ENCODE data around the gene DMD. TPM values are rescaled to one million over a fixed set of nuclear protein-coding genes. Genes with fewer than 3 reads are reported as not detected.
A peak's percentile ranks its signal among the peaks of the same experiment; 100 is the strongest.

Gene DMD
- total RNA-seq, 1 experiment from 2014 or later: 19.3 TPM

DNA sequence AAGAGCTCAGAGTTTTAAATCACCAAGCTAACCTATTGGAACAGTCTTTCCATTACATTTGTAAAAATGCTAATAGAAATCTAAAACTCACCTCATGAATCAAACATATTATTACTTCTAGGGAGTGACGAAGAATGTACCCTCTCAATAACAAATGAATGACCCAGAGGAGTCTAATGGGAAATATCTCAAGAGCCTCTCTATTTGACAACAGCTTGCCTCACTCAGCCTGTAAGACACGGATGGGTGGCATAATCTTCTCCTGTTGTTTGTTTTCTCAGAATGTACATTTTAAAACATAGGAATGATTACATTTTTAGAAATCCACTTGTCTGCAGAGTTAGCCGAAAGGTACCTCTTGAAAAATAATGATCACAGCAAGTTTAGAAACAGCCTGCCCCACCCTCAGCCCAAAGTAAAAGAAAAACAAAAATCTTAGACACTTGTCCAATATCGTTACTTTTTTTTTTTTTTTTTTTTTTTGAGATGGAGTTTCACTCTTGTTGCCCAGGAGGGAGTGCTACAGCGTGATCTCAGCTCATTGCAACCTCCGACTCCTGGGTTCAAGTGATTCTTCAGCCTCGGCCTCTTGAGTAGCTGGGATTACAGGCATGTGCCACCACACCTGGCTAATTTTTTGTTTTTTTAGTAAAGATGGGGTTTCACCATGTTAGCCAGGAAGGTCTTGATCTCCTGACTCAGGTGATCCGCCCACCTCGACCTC lies 1955.9 kb downstream of the DMD start:
- CTCF ChIA-PET: interaction anchor here (0.6 to 1.6 kb wide), 2 partner anchors 167 to 411 kb away, joined by 3 read pairs; no protein-coding TSS in a partner anchor
- peaks cover 19% of the 10 kb centered on the region for H3K36me3 Mint-ChIP-seq (ENCODE audit: insufficient read depth, unreplicated experiment)
- POLR2A ChIA-PET: no interaction called here
- H3K9me3 Mint-ChIP-seq (ENCODE audit: unreplicated experiment): no peaks in the 10 kb centered on the region
- H3K4me1 Mint-ChIP-seq (ENCODE audit: insufficient read depth, unreplicated experiment): peaks cover 5% of the 10 kb centered on the region
- TF ChIP-seq, protein P1, sequence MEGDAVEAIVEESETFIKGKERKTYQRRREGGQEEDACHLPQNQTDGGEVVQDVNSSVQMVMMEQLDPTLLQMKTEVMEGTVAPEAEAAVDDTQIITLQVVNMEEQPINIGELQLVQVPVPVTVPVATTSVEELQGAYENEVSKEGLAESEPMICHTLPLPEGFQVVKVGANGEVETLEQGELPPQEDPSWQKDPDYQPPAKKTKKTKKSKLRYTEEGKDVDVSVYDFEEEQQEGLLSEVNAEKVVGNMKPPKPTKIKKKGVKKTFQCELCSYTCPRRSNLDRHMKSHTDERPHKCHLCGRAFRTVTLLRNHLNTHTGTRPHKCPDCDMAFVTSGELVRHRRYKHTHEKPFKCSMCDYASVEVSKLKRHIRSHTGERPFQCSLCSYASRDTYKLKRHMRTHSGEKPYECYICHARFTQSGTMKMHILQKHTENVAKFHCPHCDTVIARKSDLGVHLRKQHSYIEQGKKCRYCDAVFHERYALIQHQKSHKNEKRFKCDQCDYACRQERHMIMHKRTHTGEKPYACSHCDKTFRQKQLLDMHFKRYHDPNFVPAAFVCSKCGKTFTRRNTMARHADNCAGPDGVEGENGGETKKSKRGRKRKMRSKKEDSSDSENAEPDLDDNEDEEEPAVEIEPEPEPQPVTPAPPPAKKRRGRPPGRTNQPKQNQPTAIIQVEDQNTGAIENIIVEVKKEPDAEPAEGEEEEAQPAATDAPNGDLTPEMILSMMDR (IDR thresholded peaks at IDR 0.05; ENCODE audit: unreplicated experiment): no peak
- no peak overlapping the region for H3K27ac Mint-ChIP-seq (ENCODE audit: low read depth, unreplicated experiment)
- H3K27me3 Mint-ChIP-seq (ENCODE audit: insufficient read depth, unreplicated experiment): no peaks in the 10 kb centered on the region
- no peak overlapping the region for H3K4me3 Mint-ChIP-seq (ENCODE audit: unreplicated experiment)
- DNase-seq (ENCODE audit: unreplicated experiment): no peak
- intact Hi-C loops (cut with micrococcal nuclease): no loop called here
- no TSS peak for BruUV-seq (replicated peaks)

DNA sequence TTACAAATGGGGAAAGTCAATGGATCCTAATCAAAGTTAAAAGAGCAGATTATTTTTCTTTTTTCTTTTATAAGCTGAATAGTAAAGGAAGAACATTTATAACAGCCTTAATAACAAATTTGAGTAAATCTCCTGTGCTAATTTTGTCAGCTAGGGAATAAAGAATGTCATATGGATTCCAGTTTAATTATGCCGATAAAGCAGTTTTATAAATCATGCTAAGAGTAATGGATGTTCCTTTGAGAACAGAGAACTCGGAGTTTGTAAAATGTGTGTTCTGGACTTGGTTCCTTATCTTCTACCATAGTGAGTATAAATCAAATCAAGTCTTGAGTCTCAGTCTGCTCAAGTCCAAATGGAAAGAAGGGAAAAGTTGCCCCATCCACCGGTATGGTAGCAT lies 1959.2 kb downstream of the DMD start:
- H3K4me1 Mint-ChIP-seq (ENCODE audit: insufficient read depth, unreplicated experiment): no peaks in the 10 kb centered on the region
- POLR2A ChIA-PET: interaction anchor here (1.2 kb wide), 1 partner anchor 27 kb away, joined by 3 read pairs; no protein-coding TSS in a partner anchor
- TF ChIP-seq, protein P1 (IDR thresholded peaks at IDR 0.05; ENCODE audit: unreplicated experiment): no peak

DNA sequence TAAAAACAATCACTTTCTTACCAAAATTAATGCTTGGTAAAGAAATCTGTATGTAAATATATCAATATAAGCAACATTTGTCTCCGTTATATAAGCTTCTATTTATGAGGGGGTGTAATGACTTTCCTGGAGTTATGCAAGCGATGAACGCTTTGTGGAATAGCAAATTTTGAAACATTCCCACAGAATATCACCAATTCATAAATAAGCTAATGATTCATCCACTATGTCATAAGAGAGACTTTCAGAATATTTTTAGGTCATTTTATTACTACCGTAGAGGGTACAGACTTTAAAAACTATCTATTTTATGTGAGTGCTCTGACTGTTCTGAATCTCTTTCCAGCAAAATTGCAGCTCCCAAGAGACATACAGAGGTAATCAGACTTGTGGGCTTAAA lies 1960.0 kb downstream of the DMD start:
- TF ChIP-seq, protein P1 (IDR thresholded peaks at IDR 0.05; ENCODE audit: unreplicated experiment): no peak
- H3K27me3 Mint-ChIP-seq (ENCODE audit: insufficient read depth, unreplicated experiment): peaks cover 11% of the 10 kb centered on the region
- CTCF ChIA-PET: no interaction called here
- no peak overlapping the region for H3K4me3 Mint-ChIP-seq (ENCODE audit: unreplicated experiment)
- H3K4me1 Mint-ChIP-seq (ENCODE audit: insufficient read depth, unreplicated experiment): no peaks in the 10 kb centered on the region
- POLR2A ChIA-PET: interaction anchor here (0.7 to 1.2 kb wide), 2 partner anchors 26 to 65 kb away, joined by 3 read pairs; no protein-coding TSS in a partner anchor
- peaks cover 7% of the 10 kb centered on the region for H3K36me3 Mint-ChIP-seq (ENCODE audit: insufficient read depth, unreplicated experiment)
- BruUV-seq (replicated peaks): no TSS peak
- H3K27ac Mint-ChIP-seq (ENCODE audit: low read depth, unreplicated experiment): no peak overlapping the region
- intact Hi-C loops (cut with micrococcal nuclease): no loop called here
- no peaks in the 10 kb centered on the region for H3K9me3 Mint-ChIP-seq (ENCODE audit: unreplicated experiment)
- peak; percentile 9 for DNase-seq (ENCODE audit: unreplicated experiment)

More for the DNA sequence above, 1959.2 kb downstream of the DMD start:
- no peak overlapping the region for H3K27ac Mint-ChIP-seq (ENCODE audit: low read depth, unreplicated experiment)
- CTCF ChIA-PET: interaction anchor here (0.6 kb wide), 1 partner anchor 45 kb away, joined by 3 read pairs; no protein-coding TSS in a partner anchor
- no TSS peak for BruUV-seq (replicated peaks)
- peaks cover 12% of the 10 kb centered on the region for H3K36me3 Mint-ChIP-seq (ENCODE audit: insufficient read depth, unreplicated experiment)
- intact Hi-C loops (cut with micrococcal nuclease): no loop called here
- peaks cover 11% of the 10 kb centered on the region for H3K27me3 Mint-ChIP-seq (ENCODE audit: insufficient read depth, unreplicated experiment)
- no peaks in the 10 kb centered on the region for H3K9me3 Mint-ChIP-seq (ENCODE audit: unreplicated experiment)
- H3K4me3 Mint-ChIP-seq (ENCODE audit: unreplicated experiment): no peak overlapping the region
- no peak for DNase-seq (ENCODE audit: unreplicated experiment)

DNA sequence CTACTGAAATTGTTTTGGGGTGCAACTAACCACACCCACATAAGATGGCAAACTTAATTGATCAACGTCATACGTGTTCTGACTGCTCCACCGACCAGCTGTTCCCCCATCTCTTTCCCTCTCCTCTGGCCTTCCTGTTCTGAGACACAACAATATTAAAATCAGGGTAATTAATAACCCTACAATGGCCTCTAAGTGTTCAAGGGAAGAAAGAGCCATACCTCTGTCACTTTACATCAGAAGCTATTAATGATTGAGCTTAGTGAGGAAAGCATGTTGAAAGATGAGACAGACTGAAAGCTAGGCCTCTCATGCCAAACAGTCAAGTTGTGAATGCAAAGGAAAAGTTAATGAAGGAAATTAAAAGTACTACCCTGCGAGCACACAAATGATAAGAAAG lies 1965.6 kb downstream of the DMD start:
- TF ChIP-seq, protein P1 (IDR thresholded peaks at IDR 0.05; ENCODE audit: unreplicated experiment): no peak
- no peak for DNase-seq (ENCODE audit: unreplicated experiment)
- ChIA-PET POLR2A (no interaction called here), CTCF (no interaction called here)
- no peak overlapping the region for H3K27ac Mint-ChIP-seq (ENCODE audit: low read depth, unreplicated experiment)
- intact Hi-C loops (cut with micrococcal nuclease): no loop called here
- no peak overlapping the region for H3K4me3 Mint-ChIP-seq (ENCODE audit: unreplicated experiment)
- peaks cover 63% of the 10 kb centered on the region for H3K27me3 Mint-ChIP-seq (ENCODE audit: insufficient read depth, unreplicated experiment)
- no TSS peak for BruUV-seq (replicated peaks)
- no peaks in the 10 kb centered on the region for H3K4me1 Mint-ChIP-seq (ENCODE audit: insufficient read depth, unreplicated experiment)
- H3K9me3 Mint-ChIP-seq (ENCODE audit: unreplicated experiment): no peaks in the 10 kb centered on the region
- H3K36me3 Mint-ChIP-seq (ENCODE audit: insufficient read depth, unreplicated experiment): no peaks in the 10 kb centered on the region

Measured in MCF 10A (cell line).